NCI-H1417 treated with DMSO at 0.1 percent for 48 hours (cell line): ENCODE measurements around the gene PCSK1N.
"Not testable (repeated sequence)": the region's sequence is repeated elsewhere in the genome, so short reads cannot be mapped to it uniquely, and the experiment has no call there.

Source experiments
- DNase-seq: peaks from one replicate; lab custom pipeline; 2025; lab: John Stamatoyannopoulos, UW

The PCSK1N gene

DNA sequence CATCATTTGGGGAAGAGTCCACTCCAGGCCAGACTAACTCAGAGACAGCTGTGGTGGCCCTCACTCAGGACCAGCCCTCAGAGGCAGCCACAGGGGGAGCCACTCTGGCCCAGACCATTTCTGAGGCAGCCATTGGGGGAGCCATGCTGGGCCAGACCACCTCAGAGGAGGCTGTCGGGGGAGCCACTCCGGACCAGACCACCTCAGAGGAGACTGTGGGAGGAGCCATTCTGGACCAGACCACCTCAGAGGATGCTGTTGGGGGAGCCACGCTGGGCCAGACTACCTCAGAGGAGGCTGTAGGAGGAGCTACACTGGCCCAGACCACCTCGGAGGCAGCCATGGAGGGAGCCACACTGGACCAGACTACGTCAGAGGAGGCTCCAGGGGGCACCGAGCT, 12.4 kb downstream of the PCSK1N start:
- no peak for DNase-seq

DNA sequence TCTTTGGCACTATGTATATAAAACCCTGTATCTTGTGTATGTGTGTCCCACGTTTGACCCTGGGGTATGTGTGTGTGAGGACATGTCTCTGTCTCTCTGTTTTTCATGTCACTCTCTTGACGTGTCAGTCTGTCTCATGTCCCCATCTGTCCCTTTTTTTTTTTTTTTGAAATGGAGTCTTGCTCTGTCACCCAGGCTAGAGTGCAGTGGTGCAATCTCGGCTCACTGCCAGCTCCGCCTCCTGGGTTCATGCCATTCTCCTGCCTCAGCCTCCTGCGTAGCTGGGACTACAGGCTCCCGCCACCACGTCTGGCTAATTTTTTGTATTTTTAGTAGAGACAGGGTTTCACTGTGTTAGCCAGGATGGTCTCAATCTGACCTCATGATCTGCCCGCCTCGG, 16.0 kb downstream of the PCSK1N start:
- DNase-seq = not testable (repeated sequence)

DNA sequence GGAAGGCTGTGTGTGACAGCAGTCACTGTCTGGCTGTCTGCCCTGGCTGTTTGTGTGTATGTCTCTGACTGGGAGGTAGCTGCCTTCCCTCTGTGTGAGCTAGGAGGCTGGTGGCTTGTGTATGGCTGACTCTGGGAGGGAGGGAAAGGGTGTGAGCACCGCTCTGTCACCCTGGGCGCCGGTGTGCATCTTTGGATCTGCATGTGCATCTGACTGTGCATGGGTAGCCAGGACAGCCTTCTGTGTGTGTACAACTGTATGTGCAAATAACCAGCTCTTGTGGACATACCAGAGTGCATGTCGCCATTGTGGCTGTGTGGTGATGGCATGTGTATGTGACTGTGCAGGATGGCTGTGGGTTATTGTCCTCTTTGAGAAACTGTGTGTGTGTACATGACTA, 16.5 kb downstream of the PCSK1N start:
- no peak for DNase-seq

DNA sequence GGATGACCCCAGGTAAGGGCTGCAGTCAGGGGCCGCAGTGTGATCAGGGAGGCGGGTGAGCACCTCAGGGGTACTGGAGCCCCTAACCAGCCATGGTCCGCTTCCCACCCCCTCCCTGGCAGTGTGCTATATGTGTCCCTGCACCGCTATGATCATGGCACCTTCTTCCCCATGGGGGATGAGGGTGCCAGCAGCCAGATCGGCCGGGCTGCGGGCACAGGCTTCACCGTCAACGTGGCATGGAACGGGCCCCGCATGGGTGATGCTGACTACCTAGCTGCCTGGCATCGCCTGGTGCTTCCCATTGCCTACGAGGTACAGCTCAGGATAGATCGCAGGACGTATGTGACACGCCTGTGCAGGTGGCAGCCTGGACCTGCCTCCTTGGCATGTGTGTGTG, 17.3 kb downstream of the PCSK1N start:
- DNase-seq = no peak

DNA sequence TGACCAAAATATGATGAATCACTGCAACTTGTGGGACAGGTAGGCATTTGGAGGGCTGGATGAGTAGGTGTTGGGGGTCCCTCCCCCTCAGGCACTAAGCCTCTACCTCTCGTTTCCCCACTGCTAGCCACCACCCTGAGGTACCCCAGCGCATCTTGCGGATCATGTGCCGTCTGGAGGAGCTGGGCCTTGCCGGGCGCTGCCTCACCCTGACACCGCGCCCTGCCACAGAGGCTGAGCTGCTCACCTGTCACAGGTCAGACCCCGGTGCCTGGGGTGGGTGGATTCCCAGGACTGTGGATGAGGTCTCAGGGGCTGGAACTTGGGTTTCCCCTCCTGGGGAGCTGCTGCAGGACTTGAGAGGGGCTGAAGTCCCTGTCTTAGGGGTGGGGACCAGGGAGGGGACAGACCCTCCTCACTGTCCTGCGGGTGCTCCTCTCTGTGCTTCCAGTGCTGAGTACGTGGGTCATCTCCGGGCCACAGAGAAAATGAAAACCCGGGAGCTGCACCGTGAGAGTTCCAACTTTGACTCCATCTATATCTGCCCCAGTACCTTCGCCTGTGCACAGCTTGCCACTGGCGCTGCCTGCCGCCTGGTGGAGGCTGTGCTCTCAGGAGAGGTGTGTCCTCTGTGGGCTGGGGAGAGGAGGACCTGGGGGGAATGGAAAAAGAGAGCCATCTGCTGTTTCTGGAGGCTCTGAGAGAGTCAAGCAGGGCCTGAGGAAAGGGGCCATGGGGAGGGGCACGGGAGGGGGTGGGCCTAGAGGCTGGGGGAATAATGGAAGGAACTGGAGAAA, 19.2 kb downstream of the PCSK1N start:
- DNase-seq = no peak

DNA sequence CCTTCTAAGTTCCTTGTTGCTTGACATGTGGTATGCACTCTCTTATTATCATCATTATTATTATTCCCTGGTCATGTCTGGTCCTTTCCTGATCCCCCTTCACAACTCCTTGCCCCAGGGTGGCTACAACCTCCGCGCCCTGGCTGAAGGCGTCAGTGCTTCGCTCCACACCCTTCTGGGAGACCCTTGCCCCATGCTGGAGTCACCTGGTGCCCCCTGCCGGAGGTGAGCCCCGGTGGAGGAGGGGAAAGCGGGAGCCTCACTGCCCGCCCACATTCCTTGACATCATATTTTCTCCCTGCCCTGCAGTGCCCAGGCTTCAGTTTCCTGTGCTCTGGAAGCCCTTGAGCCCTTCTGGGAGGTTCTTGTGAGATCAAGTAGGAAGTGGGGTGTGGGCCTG, 20.1 kb downstream of the PCSK1N start:
- DNase-seq = no peak

DNA sequence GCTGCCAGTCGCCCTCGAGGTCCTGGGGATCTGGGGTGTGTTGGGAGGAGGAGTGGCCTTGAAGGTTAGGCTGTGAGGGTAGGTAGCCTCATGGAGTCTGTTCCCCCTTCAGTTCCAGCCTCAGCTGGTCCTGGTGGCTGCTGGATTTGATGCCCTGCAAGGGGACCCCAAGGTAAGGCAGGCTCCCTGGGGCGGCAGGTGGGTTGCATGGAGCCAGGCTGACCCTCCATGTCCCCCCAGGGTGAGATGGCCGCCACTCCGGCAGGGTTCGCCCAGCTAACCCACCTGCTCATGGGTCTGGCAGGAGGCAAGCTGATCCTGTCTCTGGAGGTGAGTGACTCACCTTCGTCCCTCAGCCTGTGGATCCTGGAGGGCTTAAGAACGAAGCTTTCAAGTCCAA, 20.7 kb downstream of the PCSK1N start:
- no peak for DNase-seq

DNA sequence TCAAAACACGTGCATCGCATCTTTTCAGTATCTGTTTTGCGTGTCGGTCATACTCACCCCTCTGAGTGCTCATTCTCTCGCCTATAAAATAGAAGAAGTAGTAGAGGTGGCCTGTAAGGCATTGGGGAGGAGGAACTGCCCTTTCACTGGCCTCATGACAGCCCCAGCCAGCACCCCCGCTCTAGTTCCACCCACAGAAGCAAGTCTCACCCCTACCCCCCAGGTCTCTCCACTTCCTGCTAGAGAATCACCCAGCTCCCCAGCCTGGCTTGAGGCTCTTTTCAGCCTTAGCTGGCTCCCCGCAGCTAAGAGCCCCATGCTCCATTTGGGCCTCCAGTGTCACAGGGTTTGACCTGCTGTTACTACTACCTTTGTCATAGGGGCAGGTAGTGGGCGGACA, 21.8 kb downstream of the PCSK1N start:
- DNase-seq = no peak

DNA sequence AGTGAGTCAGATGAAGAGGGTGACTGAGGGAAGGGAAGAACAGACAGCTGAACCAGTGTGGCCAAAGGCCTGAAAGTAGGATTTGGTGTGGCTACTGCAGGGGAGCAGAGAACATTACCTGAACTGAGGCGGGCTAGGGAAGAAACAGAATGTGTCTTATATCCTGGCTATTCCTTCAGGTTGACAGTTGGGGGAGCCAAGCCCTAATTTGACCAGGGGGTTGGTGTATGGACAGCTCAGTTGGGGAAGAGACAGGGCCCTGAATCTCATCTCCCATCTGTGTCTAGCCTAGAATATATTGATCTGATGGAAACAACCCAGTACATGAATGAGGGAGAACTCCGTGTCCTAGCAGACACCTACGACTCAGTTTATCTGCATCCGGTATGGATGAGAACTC, 29.3 kb downstream of the PCSK1N start:
- DNase-seq = no peak

DNA sequence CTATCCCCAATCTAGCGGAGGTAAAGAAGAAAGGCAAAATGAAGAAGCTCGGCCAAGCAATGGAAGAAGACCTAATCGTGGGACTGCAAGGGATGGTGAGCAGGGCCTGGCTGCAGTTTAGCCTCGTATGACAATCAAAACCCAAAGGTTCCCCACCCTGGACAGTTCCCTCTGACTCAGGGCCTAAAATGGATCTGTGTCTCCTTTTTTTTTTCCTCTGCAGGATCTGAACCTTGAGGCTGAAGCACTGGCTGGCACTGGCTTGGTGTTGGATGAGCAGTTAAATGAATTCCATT, 32.6 kb downstream of the PCSK1N start:
- no peak for DNase-seq

DNA sequence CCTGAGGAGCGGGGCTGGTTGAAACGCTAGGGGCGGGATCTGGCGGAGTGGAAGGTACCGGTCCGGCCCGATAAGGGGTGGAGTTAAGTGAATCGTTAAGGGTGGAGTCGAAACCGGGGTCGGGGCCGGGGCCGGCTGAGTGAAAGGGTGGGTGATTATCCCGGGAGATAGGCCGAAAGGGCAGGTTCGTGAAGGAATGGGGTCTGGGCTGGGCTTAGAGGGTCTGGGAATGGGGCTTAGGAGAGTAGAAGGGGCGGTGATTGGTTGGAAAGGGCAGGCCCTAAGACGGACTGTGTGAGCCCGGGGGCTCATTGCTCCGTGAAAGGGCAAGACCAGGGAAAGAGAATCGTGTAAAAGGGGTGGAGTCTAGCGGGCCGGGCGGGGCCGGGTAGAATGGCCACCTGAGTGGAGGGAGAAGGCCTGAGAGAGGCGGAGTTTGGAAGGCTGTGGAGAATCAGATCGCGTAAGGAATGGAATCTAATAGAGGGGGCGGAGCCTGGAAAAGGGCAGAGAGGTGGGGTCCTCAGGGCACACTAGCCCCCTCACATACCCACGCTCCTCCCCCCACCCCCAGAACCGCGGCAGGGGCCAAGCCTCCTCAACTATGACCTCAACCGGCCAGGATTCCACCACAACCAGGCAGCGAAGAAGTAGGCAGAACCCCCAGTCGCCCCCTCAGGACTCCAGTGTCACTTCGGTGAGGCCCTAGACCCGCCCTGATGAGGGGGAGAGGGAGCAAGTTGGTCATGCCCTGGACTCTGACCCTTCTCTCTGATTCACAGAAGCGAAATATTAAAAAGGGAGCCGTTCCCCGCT, 33.1 kb downstream of the PCSK1N start:
- peak; percentile 5 for DNase-seq

DNA sequence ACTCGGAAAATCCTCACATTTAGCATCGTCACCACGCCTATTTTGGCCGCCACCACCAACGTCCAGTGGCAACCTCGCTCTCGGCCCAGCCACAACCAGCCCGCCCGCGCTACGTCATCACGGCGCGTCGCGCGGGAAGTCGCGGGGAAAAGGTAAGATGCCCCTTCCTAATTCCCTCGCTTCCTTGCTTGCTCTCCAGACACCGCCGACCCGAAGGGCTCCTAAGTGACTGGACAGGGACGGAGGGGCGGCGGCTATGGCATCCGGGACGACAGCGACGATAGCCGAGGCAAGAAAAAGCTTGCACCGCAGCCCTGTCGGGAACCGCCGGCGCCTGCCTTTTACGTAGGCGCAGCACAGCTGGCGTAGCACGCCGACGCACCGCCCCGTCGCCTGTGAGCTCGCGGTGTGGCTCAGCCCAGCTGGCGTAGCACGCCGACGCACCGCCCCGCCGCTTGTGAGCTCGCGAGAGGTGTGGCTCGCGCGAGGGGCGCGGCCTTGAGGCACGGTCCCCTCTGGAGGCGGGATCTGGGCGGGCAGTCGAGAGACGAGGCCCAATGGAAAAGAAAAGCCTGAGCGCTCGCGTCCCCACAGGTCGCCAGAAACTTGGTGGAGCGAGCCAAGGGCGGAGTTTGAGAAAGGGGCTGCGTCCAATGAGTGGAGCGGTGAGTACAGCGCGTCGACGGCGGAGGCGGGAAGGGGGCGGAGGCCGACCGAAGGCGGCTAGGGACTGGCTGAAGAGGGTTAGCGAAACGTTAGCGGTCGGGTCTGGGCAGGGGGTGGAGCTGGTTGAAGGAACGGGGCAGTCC, 33.9 kb downstream of the PCSK1N start, which contains the start of gene HDAC6:
Gene HDAC6, plus strand, starts transcription at position 788 of the 809 bp plus-strand sequence. CDS start 626 bp downstream, outside the sequence.
- DNase-seq = peak; percentile 85

DNA sequence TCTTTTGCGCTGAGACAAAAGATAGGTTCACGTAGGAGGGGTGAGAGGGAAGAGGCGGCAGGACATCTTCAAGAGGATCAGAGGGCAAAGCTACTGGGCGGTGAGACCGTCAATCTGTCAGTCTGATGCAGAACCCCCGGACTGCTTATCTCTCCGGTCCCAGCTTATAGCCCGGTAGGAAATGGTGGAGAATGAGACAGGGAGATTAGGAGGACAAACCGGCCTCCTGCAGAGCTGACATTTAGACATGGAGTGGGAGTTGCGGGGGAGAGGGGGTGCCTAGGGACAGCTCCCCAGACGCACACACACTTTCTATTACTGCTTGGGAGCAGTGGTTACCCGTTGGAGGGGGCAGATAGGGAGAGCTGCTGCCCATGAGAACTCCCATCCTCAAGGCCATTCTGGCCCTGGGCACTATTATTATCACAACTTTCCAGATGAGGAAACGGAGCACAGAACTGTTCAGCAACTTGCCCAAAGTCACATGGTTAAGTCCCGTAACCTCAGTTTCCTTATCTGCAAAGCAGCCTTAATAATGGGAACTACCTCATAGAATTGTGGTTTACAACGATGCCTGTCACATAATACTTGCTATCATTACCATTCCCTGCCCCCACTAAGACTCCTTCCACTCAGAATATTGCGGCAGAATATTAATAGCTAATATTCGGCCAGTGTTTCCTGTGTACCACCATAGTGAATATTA, 34.7 kb downstream of the PCSK1N start:
- DNase-seq = no peak

DNA sequence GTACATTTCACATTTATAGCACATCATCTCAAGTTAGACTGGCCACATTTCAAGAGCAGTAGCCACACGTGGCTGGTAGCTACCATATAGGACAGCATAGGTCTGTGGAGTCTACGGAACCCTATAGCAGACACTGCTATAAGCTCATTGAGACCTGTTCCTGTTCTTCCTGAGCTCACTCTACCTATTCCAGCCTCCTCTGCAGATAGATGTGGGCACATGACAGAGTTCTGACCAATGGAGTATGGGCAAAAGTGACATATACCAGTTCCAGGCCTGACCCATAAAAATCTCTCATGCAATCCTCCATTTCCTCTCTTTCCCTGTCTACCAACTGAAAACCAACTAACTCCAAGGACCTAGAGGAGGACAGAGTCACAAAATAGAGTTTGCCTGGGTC, 37.1 kb downstream of the PCSK1N start:
- no peak for DNase-seq

DNA sequence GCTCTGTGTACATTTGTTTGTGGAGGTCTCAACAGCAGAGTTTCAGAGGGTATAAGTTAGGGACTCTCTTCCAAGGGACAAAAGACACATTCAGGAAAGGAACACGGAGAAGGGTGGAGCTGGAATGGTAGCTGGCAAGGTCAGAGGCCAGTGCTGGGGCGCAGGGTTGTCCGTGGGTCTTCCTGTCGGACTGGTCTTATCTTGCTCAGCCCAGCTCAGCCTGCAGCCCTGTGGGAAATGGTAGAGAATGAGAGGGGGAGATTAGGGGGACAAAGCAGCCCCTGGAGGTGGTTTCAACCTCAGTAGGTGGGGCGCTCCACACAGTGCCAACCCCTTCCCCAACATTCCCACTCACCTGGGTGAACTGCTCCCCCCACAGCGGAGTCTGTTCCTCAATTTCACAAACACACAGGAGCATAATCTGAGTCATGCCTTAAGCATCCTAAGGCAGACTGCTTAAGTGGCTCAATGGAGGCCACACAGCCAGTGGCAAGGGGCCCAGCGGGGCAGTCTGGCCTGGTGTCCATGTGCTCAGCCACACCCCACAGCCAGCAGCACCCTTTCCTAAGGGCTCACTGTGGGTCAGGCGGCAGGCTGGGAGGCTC, 40.4 kb downstream of the PCSK1N start:
- no peak for DNase-seq

DNA sequence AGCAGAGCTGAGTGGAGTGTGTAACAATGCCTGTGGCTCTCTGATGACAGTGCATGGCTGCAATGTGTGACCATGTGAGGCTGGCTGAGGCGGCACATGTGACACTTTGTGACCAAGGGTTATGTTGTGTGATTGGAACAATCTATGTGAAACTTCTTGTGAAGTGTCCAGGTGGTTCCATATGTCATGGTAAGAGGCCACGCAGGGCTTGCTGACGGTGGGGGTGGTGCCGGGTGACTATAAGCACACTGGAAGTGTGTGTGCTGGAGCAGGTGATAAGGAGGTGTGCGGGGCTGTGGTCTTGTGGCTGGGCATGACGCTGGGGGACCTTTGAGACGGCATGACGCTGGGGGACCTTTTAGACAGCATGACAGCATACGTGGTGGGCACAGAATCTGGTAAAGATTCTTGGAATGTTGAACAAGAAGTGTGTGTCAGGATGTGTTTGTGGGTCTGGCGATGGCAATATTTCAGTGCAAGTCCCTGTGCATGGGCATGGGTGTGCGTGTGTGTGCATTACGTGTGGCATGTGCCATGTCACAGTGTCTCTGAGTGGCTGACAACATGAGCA, 41.0 kb downstream of the PCSK1N start:
- DNase-seq = no peak

DNA sequence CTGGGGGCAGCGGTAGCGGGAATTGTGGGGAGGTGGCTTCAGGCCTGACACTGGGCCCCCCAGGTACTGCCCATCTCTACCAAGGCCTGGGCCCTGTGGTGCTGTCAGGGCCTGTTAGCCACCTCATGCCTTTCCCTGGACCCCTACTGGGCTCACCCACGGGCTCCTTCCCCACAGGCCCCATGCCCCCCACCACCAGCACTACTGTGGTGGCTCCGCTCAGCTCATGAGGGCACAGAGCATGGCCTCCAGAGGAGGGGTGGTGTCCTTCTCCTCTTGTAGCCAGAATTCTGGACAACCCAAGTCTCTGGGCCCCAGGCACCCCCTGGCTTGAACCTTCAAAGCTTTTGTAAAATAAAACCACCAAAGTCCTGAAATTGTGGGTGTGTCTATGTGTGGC, 41.5 kb downstream of the PCSK1N start:
- no peak for DNase-seq

DNA sequence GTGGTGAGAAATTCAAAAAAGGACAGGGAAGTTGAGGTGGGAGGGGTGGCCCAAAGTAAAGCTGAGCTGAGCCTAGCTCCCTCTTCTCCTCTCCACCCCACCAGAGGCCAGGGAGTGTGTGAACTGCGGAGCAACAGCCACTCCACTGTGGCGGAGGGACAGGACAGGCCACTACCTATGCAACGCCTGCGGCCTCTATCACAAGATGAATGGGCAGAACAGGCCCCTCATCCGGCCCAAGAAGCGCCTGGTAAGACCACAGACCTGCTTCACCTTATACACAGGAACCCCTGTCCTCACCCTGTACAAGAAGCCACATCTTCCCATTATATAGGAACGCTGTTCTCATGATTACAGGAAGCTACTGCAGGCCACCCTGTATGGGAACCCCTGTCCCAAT, 43.2 kb downstream of the PCSK1N start:
- no peak for DNase-seq

DNA sequence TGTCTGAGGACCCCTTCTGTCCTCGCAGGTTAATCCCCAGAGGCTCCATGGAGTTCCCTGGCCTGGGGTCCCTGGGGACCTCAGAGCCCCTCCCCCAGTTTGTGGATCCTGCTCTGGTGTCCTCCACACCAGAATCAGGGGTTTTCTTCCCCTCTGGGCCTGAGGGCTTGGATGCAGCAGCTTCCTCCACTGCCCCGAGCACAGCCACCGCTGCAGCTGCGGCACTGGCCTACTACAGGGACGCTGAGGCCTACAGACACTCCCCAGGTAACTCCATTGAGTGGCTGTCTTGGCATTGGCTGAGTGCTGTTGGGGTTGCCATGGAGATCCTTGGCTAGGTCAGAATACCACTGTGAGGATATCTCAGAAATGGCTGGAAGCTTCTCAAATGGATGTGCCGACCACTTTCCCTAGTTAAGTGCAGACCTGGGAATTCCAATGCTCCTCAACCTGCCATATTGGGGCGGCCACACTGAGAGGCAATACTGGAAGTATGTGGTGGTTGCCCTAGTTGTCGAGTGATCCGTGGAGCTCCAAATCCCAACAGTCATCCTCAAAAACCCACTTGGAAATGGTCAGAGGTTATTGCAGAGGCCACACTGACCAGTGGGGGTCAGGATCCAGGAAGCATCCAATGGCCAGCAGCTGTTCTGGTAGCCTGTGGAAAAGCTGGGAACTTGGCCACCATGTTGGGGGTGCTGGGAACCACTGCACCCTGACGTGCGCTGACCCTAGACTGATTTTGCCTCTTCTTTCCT, 44.2 kb downstream of the PCSK1N start:
- DNase-seq = no peak

DNA sequence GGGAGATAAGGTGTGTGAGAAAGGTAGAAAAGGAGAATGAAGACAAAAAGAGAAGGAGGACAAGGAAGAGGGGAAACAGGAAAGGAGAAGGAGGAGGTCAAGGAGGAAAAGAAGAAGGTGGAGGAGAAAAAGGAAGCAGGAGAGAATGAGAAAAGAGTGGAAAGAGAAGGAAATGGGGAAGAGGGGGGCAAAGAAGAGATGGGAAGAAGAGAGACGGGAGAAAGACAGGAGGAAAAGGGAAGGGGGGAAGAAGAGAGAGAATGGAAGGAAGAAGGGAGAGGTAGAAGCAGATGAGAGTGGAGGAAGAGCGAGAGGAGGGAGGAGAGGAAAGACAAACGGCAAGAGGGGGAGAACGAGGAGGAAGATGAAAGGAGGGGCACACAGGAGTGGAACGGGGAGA, 44.9 kb downstream of the PCSK1N start:
- DNase-seq = no peak
